HCT116 (cell line): ENCODE measurements around the gene NAV3. TPM values are rescaled to one million over a fixed set of nuclear protein-coding genes. Genes with fewer than 3 reads are reported as not detected.

Experiments
- ATAC-seq: fragments of 200-7000 bp; cut with Tn5 transposase; 2 replicates; pipeline ENCODE4 v1.9.1; 2020; ENCODE audit warnings: mild to moderate bottlenecking, moderate library complexity
- BruUV-seq: library from RNA; stranded (reverse); fragments of 400-500 nt; replicated peaks from 2 replicates; lab custom pipeline; 2021; lab: Mats Ljungman, UMichigan
- CTCF ChIA-PET: fragments of 300-600 bp; sonication (Branson Sonifier 250); formaldehyde crosslinking; loops from one replicate; lab custom pipeline; 2021; ENCODE audit warnings: antibody characterized with exemption; lab: Charles Lee
- POLR2A ChIA-PET: fragments of 300-600, 350-600 bp; sonication (Branson Sonifier 250); formaldehyde crosslinking; loops from one replicate; lab custom pipeline; 2021; ENCODE audit warnings: antibody characterized with exemption; lab: Charles Lee
- RAD21 ChIA-PET, 2 experiments: fragments of 300-600 bp; sonication (Branson Sonifier 250); formaldehyde crosslinking; loops; one replicate each; lab custom pipeline; 2023; ENCODE audit warnings: low total read pairs in 2 of 2; ENCODE audit not compliant: uncharacterized antibody in 2 of 2, unreplicated experiment in 2 of 2, low non-redundant PET in 1 of 2; lab: Charles Lee
- DNase-seq: peaks from one replicate; pipeline ENCODE4 v3.0.0-alpha.2; 2010; ENCODE audit warnings: low read depth, low spot score
- H2AFZ ChIP-seq: fragments of 200-600 bp; shearing (Covaris generic), sonication (generic); 2 replicates; pipeline ENCODE4 v1.6.1; 2017; ENCODE audit warnings: low read depth, mixed run types, mixed read lengths, antibody characterized with exemption, low read length; ENCODE audit not compliant: poor library complexity, severe bottlenecking
- H3K27ac ChIP-seq: 2 replicates; pipeline ENCODE4 v1.5.1; 2012; ENCODE audit warnings: low read depth, low read length
- H3K27me3 ChIP-seq: fragments of 200-600 bp; sonication (generic); 2 replicates; pipeline ENCODE4 v1.6.1; 2016; ENCODE audit warnings: mixed run types, low read length, mixed read lengths; ENCODE audit not compliant: insufficient read depth
- H3K36me3 ChIP-seq, 2 experiments: fragments of 200-500 bp in 1 of 2; fragments of 200-600 bp in 1 of 2; sonication (Bioruptor generic) in 1 of 2; sonication (generic) in 1 of 2; 2 replicates each; pipeline versions ENCODE4 v1.5.1 to v1.6.1; 2014 to 2016; ENCODE audit warnings: low read length in 2 of 2, inconsistent platforms in 1 of 2, mixed read lengths in 1 of 2, mixed run types in 1 of 2; ENCODE audit not compliant: insufficient read depth in 2 of 2, control insufficient read depth in 1 of 2
- H3K4me1 ChIP-seq, 2 experiments: fragments of 200-600 bp in 1 of 2; sonication (generic) in 1 of 2; 2 replicates each; pipeline versions ENCODE4 v1.5.1 to v1.6.1; 2012 to 2017; ENCODE audit warnings: low read length in 2 of 2, inconsistent platforms in 1 of 2, mild to moderate bottlenecking in 1 of 2, mixed read lengths in 1 of 2, mixed run types in 1 of 2, moderate library complexity in 1 of 2; ENCODE audit not compliant: insufficient read depth in 2 of 2, control insufficient read depth in 1 of 2
- H3K4me2 ChIP-seq: fragments of 200-600 bp; sonication (generic); 2 replicates; pipeline ENCODE4 v1.6.1; 2017; ENCODE audit warnings: mixed run types, low read length, mixed read lengths
- H3K4me3 ChIP-seq, 2 experiments: fragments of 200-600 bp in 1 of 2; sonication (generic) in 1 of 2; replicated peaks in 1 of 2; 2 replicates each; pipeline ENCODE4 v1.5.1; 2011 to 2016; ENCODE audit warnings: low read length in 2 of 2, control low read depth in 1 of 2, low read depth in 1 of 2, mild to moderate bottlenecking in 1 of 2, mixed read lengths in 1 of 2, mixed run types in 1 of 2
- H3K79me2 ChIP-seq: fragments of 200-600 bp; sonication (generic); 2 replicates; pipeline ENCODE4 v1.6.1; 2017; ENCODE audit warnings: mild to moderate bottlenecking, mixed run types, low read length, moderate library complexity, mixed read lengths; ENCODE audit not compliant: insufficient read depth
- H3K9ac ChIP-seq: fragments of 200-600 bp; sonication (generic); 2 replicates; pipeline ENCODE4 v1.6.1; 2016; ENCODE audit warnings: low read length, mixed read lengths
- H3K9me2 ChIP-seq: fragments of 200-600 bp; sonication (generic), shearing (Covaris generic); 2 replicates; pipeline ENCODE4 v1.6.1; 2017; ENCODE audit warnings: mixed run types, mild to moderate bottlenecking, moderate library complexity; ENCODE audit not compliant: insufficient read depth
- H3K9me3 ChIP-seq, 2 experiments: fragments of 200-500 bp in 1 of 2; fragments of 200-600 bp in 1 of 2; sonication (Bioruptor generic) in 1 of 2; sonication (generic) in 1 of 2; 2 replicates each; pipeline ENCODE4 v1.6.1; 2014 to 2017; ENCODE audit warnings: low read length in 2 of 2, mixed read lengths in 2 of 2, inconsistent platforms in 1 of 2, low read depth in 1 of 2, mild to moderate bottlenecking in 1 of 2, mixed run types in 1 of 2, moderate library complexity in 1 of 2; ENCODE audit not compliant: control insufficient read depth in 1 of 2, insufficient read depth in 1 of 2
- H4K20me1 ChIP-seq: fragments of 200-600 bp; sonication (generic), shearing (Covaris generic); 2 replicates; pipeline ENCODE4 v1.6.1; 2017; ENCODE audit warnings: mixed run types, mild to moderate bottlenecking, moderate library complexity; ENCODE audit not compliant: insufficient read depth
- EZH2phosphoT487 ChIP-seq: fragments of 200-600 bp; IDR thresholded peaks from 2 replicates; pipeline ENCODE4 v1.6.1; 2018; ENCODE audit warnings: antibody characterized with exemption, borderline replicate concordance
- JUND ChIP-seq: IDR thresholded peaks from 2 replicates; pipeline ENCODE4 v1.6.1; 2012
- POLR2A ChIP-seq: IDR thresholded peaks from 2 replicates; pipeline ENCODE4 v1.7.0; 2011; ENCODE audit warnings: borderline replicate concordance; ENCODE audit not compliant: insufficient read depth, insufficient read length; ENCODE audit errors: extremely low read depth
- RAD21 ChIP-seq: IDR thresholded peaks from 2 replicates; pipeline ENCODE4 v1.6.1; 2012; ENCODE audit warnings: low read depth, mild to moderate bottlenecking
- TCF7L2 ChIP-seq: IDR thresholded peaks from 2 replicates; pipeline ENCODE4 v1.7.0; 2011; ENCODE audit warnings: borderline replicate concordance, inconsistent platforms; ENCODE audit not compliant: insufficient read depth, insufficient read length; ENCODE audit errors: extremely low read depth
- intact Hi-C: fragments of 100-400 bp; cut with micrococcal nuclease; formaldehyde crosslinking; loops from 2 replicates; pipeline ENCODE4 v1.10.0; 2022
- total RNA-seq: library from RNA; stranded (reverse); gene quantifications from one replicate; pipeline ENCODE4 v1.2.1, GENCODE V29; 2021; ENCODE audit not compliant: unreplicated experiment
- TF ChIP-seq, protein P1 (sequence below): IDR thresholded peaks from 2 replicates; pipeline ENCODE4 v1.6.1; 2011; ENCODE audit warnings: mild to moderate bottlenecking, low read length, moderate library complexity; ENCODE audit not compliant: insufficient replicate concordance; ENCODE audit errors: extremely low read depth
- TF ChIP-seq, protein P2 (sequence below), 3 experiments: fragments of 200-600 bp in 1 of 3; sonication (generic) in 1 of 3; IDR thresholded peaks in 2 of 3; conservative IDR thresholded peaks in 1 of 3; 2 replicates each; pipeline ENCODE4 v1.5.1; 2012 to 2017; ENCODE audit warnings: low read depth in 2 of 3, low read length in 2 of 3, antibody characterized with exemption in 1 of 3, borderline replicate concordance in 1 of 3, control low read depth in 1 of 3, mild to moderate bottlenecking in 1 of 3, mixed read lengths in 1 of 3, mixed run types in 1 of 3, moderate library complexity in 1 of 3; ENCODE audit not compliant: insufficient read depth in 1 of 3

NAV3 gene
- total RNA-seq, 1 experiment from 2014 or later, result 7.8 TPM

DNA sequence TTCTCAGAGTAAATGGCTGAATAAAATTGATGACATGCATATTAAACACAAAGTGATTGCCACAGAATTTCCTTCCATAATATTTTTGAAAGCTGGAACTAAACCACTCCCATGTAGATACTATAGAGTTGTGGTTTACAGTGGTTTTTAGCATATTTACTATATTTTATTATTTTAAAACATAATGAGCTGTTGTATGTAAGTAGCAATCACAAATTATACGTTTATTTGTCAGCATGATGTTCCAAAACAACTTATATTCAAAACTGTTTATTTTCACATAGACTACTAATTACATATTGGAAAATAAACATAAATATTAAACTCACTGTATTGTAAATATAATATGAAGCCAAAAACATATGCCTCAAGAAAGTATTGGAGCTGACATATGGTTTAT, 77.2 kb downstream of the NAV3 start (continued):
- TF ChIP-seq TCF7L2 (no peak), JUND (no peak), EZH2phosphoT487 (no peak), POLR2A (no peak)
- TF ChIP-seq, protein P1, sequence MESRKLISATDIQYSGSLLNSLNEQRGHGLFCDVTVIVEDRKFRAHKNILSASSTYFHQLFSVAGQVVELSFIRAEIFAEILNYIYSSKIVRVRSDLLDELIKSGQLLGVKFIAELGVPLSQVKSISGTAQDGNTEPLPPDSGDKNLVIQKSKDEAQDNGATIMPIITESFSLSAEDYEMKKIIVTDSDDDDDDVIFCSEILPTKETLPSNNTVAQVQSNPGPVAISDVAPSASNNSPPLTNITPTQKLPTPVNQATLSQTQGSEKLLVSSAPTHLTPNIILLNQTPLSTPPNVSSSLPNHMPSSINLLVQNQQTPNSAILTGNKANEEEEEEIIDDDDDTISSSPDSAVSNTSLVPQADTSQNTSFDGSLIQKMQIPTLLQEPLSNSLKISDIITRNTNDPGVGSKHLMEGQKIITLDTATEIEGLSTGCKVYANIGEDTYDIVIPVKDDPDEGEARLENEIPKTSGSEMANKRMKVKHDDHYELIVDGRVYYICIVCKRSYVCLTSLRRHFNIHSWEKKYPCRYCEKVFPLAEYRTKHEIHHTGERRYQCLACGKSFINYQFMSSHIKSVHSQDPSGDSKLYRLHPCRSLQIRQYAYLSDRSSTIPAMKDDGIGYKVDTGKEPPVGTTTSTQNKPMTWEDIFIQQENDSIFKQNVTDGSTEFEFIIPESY, result no peak

DNA sequence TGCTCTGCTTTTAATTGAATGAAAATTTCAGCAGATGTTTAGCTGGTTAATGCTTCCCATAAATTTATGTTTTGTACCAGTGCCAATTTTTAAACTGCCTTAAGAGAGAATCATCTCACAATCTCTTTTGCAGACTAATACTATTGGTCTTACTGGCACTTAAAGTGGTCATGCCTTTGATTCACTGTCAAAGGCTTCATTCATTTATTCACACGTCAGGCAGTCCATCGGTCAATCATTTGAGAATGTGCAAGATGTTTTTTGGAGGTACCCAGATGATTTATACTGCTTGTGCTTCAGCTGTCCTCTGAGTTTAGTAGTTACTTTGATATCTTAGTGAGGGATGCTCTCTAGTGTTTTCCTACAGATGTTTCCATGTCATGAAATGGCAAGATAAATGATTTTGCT, 83.4 kb downstream of the NAV3 start:
- ChIA-PET RAD21 (interaction anchor here in 1 of 2 experiments (1.0 kb wide), 1 partner anchor 19 kb away, joined by 3 read pairs; no protein-coding TSS in a partner anchor), CTCF (interaction anchor here (1.3 to 4.4 kb wide), 2 partner anchors 12 to 189 kb away, joined by 4 to 41 read pairs; no protein-coding TSS in a partner anchor), POLR2A (no interaction called here)
- Histone ChIP-seq H3K27me3 (no peaks in the 10 kb centered on the region), H3K4me2 (no peak overlapping the region), H3K4me3 (no peak overlapping the region), H4K20me1 (no peaks in the 10 kb centered on the region), H2AFZ (no peak overlapping the region), H3K9me3 (no peaks in the 10 kb centered on the region), H3K9ac (no peak overlapping the region), H3K4me1 (no peaks in the 10 kb centered on the region), H3K9me2 (no peaks in the 10 kb centered on the region), H3K36me3 (no peaks in the 10 kb centered on the region), H3K27ac (no peak overlapping the region), H3K79me2 (no peaks in the 10 kb centered on the region)
- ATAC-seq (no peak), DNase-seq (no peak)
- BruUV-seq, result no TSS peak
- intact Hi-C loops, result no loop called here
- TF ChIP-seq, protein P1, result no peak
- TF ChIP-seq RAD21, result peak; percentile 43
- TF ChIP-seq, protein P2, sequence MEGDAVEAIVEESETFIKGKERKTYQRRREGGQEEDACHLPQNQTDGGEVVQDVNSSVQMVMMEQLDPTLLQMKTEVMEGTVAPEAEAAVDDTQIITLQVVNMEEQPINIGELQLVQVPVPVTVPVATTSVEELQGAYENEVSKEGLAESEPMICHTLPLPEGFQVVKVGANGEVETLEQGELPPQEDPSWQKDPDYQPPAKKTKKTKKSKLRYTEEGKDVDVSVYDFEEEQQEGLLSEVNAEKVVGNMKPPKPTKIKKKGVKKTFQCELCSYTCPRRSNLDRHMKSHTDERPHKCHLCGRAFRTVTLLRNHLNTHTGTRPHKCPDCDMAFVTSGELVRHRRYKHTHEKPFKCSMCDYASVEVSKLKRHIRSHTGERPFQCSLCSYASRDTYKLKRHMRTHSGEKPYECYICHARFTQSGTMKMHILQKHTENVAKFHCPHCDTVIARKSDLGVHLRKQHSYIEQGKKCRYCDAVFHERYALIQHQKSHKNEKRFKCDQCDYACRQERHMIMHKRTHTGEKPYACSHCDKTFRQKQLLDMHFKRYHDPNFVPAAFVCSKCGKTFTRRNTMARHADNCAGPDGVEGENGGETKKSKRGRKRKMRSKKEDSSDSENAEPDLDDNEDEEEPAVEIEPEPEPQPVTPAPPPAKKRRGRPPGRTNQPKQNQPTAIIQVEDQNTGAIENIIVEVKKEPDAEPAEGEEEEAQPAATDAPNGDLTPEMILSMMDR (IDR thresholded peaks at IDR 0.05 in 2 of 3, conservative IDR thresholded peaks at IDR 0.05 in 1 of 3; ENCODE audit: borderline replicate concordance in 1 of 3, insufficient read depth in 1 of 3, low read depth in 2 of 3, low read length in 2 of 3), result peak in 1 of 3 experiments; percentile 13; a peak in 1 of 6 replicates
